ENCODE results near the gene GPRC5B.

GPRC5B gene, protein sequence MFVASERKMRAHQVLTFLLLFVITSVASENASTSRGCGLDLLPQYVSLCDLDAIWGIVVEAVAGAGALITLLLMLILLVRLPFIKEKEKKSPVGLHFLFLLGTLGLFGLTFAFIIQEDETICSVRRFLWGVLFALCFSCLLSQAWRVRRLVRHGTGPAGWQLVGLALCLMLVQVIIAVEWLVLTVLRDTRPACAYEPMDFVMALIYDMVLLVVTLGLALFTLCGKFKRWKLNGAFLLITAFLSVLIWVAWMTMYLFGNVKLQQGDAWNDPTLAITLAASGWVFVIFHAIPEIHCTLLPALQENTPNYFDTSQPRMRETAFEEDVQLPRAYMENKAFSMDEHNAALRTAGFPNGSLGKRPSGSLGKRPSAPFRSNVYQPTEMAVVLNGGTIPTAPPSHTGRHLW

DNA sequence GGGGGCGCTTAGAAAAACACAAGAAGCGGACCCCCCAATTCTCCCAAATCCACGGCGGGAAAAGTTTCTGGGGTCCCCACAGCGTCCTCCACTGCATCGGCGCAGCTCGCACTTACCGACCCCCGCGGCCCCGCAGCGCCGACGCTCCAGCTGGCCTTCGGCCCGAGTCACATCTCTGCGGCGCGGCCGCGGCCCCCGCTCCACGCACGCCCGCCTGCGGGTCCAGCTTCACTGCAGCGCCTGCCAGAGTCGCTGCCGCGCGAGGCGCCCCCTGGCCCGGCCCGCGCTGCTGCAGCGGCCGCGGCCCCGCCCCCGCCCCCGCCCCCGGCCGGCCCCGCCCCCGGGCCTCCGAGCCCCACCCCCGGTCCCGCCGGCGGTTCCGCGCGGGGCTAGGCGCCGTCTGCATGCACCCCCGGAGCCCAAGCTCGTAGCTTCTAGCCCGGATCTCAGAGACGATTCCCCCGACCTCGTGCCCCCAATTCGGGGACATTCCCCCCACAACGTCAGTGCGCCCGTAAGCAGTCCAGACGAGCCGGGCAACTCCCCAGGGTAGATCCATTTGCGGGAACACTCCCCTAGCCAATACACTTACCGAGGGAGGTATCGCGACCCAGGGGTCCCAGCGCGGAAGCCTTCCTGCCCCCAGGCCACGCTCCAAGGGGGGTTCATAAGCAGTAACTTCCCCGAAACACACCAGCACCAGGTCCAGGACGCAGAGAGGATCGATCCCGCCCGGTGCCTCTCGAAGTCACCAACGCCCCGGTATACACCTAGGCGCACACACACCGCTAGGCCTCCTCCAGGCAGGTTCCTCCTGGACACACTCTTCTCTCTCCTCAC, at the start of gene GPRC5B:
GPRC5B (minus strand) TSS at position 238 of the 840 bp plus-strand sequence. CDS start 12,003 bp downstream, outside the sequence.
- peak; percentile 38 to 41 for DNase-seq
- TF ChIP-seq POLR2A (IDR thresholded peaks at IDR 0.05; ENCODE audit: low read length), result no peak
- no peak for TF ChIP-seq GATA1 (IDR thresholded peaks at IDR 0.05; ENCODE audit: low read depth, low read length)

DNA sequence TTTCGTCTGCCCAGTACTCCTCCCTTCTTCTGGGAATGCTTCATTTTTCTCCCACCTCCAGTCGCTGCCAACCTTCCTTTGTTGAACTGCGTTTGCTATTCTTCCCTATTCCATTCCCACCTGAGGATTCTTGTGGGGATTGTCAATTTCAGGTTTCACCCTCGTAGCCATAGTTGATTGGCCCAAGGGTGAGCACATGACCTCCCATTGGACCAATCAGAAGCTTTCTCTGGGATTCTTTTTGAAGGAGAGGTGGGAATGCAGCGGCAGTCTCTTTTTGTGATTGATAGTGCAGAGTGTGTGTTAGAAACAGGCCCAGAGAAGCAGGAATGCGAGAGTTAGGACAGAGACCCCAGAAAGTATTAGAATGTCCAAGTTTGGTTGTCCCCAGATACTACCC, 49.1 kb upstream of the GPRC5B start:
- TF ChIP-seq GATA1 (IDR thresholded peaks at IDR 0.05; ENCODE audit: low read depth, low read length), result no peak
- TF ChIP-seq POLR2A (IDR thresholded peaks at IDR 0.05; ENCODE audit: low read length), result no peak

DNA sequence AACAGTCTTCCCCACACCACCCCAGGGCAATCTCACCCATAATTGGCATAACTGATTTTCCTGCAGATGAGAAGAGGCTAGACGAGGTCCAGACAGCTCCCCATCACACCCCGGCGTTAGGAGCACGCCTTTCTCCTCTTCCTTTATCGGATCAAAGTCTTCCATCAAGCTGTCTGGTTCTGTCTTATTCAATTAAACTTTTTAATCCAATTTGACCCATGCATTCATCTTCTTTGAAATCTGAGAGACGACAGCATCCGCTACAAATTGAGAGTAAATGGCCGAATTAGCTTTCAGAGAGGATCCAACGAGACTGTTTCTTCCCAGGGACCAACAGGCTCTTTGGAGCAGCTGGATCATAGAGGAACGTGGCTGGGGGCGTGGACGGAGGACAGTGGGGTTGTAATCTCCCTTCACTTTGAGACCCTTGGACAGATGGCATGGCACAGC, 44.4 kb upstream of the GPRC5B start:
- no peak for DNase-seq
- TF ChIP-seq POLR2A (IDR thresholded peaks at IDR 0.05; ENCODE audit: low read length) (no peak), GATA1 (IDR thresholded peaks at IDR 0.05; ENCODE audit: low read depth, low read length) (no peak)

More for the DNA sequence above, 49.1 kb upstream of the GPRC5B start:
- DNase-seq, result no peak

DNA sequence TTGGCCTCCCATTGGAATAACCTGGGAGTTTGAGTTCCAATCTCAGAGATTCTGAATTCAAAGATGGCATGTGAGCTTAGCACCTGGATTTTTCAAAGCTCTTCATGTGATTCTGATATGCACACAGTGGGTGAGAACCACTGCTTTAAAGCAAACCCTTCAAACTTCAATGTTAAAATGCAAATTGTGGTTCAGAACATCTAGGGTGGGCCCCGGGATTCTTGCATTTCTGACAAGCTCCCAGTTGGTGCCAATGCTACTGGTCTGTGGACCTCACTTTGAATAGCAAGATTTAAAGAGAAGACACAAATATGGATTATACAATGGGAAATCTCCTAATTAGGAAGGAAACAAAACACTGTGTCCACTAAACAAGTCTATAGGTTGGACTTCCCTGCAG, 43.8 kb upstream of the GPRC5B start:
- no peak for TF ChIP-seq POLR2A (IDR thresholded peaks at IDR 0.05; ENCODE audit: low read length)
- TF ChIP-seq GATA1 (IDR thresholded peaks at IDR 0.05; ENCODE audit: low read depth, low read length), result no peak
- DNase-seq, result no peak

DNA sequence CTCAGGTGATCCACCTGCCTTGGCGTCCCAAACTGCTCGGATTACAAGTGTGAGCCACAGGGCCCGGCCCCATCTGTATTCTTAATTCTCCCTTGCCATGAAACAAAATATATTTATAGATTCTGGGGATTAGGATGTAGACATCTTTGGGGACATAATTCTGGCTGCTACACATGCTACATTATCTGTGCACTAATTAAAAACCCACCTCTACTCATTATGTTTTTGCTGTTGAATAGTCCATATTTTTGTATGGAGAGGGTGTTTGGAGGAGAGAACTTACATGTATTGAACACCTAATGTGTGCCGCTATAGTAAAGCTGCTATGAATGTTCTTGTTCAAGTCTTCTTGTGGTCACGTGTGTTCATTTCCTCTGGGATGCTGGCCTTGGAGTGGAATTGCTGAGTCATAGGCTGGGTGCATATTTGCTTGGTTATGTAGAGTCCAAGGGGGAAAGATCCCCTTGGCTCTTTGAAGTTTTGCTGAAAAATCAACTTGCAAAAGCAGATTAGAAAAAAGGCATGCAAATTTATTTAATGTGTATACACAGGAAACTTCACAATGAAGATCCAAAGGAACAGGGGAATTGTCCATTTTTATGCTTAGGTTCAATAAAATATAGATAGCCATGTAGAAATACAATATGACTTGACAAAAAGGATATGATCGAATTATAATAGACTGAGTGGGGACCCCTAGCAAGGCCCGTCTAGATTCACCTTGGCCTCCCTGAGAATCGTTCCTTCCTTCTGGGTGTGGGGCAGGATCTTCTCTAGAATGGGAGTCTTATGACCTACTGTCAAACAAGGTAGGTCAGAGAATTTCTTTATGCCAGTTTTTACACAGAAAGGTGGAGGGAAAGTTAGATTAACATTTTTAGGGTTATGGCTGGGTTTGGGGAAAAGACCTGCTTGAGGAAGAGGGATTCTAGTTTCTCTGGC, 42.1 kb upstream of the GPRC5B start:
- TF ChIP-seq GATA1 (IDR thresholded peaks at IDR 0.05; ENCODE audit: low read depth, low read length) (no peak), POLR2A (IDR thresholded peaks at IDR 0.05; ENCODE audit: low read length) (no peak)
- DNase-seq, result no peak

DNA sequence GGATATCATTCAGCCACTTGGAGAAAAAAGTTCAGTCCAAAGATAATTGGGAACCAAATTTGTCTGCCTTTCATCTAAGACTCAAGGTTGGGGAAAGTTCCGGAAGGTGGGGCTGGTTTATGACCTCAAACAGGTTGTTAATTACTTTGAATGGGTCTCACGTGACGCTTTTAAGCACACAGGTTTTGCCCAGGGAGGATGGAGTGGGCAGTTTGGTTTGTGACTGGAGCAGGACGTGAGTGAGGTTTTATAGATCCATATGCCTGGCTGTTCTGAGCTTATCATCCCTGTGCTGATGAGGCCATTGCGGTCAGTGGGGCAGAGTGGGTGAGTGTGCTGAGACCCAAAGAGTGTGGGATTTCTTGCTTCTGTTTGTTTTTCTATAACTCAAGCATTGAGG, 38.7 kb upstream of the GPRC5B start:
- TF ChIP-seq GATA1 (IDR thresholded peaks at IDR 0.05; ENCODE audit: low read depth, low read length) (no peak), POLR2A (IDR thresholded peaks at IDR 0.05; ENCODE audit: low read length) (no peak)
- no peak for DNase-seq

DNA sequence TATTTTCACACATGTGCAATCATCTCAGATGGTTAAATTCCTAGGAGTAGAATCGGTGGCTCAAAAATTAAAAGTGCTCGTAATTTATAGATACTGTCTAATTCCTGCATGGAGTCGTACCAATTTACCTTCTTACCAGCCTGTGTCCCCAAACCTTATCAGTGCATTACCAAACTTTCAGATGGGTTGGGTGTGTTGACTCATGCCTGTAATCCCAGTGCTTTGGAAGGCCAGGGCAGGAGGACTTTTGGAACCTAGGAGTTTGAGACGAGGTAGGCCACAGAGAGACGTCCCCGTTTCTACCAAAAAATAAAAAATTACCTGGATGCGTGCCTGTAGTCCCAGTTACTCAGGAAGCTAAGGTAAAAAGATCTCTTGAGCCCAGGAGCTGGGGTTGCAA, 34.5 kb upstream of the GPRC5B start:
- TF ChIP-seq POLR2A (IDR thresholded peaks at IDR 0.05; ENCODE audit: low read length) (no peak), GATA1 (IDR thresholded peaks at IDR 0.05; ENCODE audit: low read depth, low read length) (no peak)
- DNase-seq, result no peak

DNA sequence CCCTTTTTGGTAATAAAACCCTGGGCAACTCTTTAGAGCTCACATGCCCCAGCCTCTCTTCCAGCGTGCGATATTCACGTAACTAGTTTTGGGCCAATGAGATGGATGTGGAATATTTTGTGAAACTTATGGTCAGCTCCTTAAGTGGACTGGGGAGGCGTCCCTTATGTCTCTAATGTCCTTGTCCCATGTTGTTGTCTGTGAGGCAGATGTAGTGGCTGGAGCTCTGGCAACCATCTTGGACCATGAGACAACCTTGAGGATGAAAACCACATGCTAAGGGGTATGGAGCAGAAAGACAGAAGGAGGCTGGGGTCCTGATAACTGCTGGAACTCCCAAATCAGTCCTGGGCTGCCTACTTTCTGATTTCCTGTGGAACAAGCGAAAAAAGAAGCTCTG, 31.4 kb upstream of the GPRC5B start:
- TF ChIP-seq POLR2A (IDR thresholded peaks at IDR 0.05; ENCODE audit: low read length), result no peak
- no peak for TF ChIP-seq GATA1 (IDR thresholded peaks at IDR 0.05; ENCODE audit: low read depth, low read length)
- DNase-seq, result no peak

DNA sequence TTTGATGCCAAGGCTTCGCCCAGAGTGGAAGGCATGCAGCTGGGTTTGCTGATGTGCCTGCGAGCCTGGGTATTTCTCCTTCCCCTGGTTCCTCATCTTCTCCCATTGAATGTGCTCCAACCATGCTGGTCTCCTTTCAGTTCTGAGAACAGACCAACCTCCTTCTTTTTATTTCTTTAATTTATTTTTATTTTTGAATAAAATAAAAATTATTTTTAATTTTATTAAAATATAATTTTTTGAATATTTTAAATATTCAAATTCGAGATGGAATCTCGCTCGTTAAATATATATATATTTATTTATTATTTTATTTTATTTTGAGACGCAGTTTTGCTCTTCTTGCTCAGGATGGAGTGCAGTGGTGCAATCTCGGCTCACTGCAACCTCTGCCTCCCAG, 30.2 kb upstream of the GPRC5B start:
- no peak for DNase-seq
- TF ChIP-seq GATA1 (IDR thresholded peaks at IDR 0.05; ENCODE audit: low read depth, low read length) (no peak), POLR2A (IDR thresholded peaks at IDR 0.05; ENCODE audit: low read length) (no peak)

DNA sequence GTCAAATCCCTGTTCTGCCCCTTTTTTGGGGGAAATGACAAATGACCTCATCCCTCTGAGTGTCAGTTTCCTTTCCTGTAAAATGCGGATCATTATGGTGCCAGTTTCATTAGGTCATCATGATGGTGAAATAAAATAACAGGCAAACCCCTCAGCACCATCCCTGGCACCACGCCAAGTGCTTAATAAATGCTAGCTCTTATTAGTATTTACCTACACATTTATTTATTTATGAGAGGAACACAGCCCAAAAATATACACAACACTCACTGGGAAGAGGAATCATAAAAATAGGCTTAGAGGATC, 28.6 kb upstream of the GPRC5B start:
- peak in 1 of 2 experiments; percentile 5 for DNase-seq
- TF ChIP-seq POLR2A (IDR thresholded peaks at IDR 0.05; ENCODE audit: low read length), result no peak
- no peak for TF ChIP-seq GATA1 (IDR thresholded peaks at IDR 0.05; ENCODE audit: low read depth, low read length)

DNA sequence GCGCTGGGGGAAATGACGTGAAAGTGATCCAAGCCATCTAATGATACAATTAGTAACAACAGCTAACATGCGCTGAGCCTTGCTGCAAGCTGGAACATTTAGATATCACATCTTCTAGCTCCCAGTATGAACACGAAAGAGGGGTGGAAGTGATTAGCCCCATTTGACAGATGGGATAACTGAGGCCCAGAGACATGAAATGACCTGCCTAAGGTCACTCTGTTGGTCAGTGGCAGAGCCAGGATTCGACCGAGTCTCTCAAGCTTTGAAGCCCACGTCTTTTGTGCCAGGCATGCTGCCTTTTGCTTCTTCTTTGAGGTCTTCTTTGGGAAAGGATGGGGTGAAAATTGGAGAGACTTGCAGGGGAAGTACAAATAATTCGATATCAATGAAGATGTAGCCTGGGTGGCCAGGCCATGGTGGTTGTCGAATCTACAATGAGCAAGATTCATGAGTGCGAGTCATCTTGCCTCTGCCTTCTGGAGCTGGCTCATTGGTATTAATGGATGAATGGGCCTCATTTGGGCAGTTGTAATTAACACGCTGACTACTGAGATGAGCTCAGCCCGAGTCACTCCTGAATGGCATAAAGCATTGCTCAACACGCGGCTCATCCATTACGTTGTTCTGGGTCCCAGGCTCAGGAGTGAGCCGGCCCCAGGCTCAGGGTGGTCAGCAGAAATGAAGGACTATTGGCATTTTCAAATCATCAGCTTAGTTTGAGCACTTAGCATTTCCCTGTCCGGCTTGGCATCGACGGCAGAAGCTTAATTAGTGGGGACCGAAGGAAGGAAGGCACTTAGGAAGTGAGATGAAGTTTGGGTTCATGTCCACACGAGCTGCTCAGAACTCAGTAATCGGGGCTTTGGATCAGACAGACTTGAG, 28.0 kb upstream of the GPRC5B start:
- DNase-seq, result no peak

DNA sequence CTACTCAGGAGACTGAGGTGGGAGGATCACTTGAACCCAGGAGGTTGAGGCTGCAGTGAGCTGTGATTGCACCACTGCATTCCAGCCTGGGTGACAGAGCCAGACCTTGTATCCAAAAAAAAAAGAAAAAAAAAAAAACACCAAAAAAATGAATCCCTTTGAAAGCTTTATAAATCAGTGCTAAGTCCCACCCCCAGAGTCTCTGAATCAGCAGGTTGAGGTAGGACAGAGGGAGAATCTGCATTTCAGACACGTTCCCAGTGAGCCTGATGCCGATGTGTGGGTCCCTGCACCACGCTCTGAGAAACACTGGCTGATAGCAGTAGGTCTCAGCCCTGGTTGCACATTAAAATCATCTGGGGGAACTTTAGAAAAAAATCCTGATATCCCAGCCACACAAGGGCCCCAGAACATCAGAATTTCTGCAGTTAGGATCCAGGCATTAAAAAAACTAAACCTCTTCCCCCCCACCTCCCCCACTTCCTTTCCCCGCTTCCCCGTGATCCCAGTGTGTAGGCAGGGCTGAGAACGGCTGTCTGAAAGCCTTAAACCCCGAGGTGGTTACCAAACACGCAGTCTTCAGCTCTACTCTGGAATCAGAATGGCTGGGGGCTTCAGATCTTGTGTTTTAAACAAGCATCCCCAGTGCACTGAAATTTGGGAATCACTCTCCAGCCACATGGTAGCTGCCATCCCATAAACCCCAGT, 27.3 kb upstream of the GPRC5B start:
- no peak for TF ChIP-seq GATA1 (IDR thresholded peaks at IDR 0.05; ENCODE audit: low read depth, low read length)
- no peak for TF ChIP-seq POLR2A (IDR thresholded peaks at IDR 0.05; ENCODE audit: low read length)
- no peak for DNase-seq

More for the DNA sequence above, 28.0 kb upstream of the GPRC5B start:
- TF ChIP-seq POLR2A (IDR thresholded peaks at IDR 0.05; ENCODE audit: low read length) (no peak), GATA1 (IDR thresholded peaks at IDR 0.05; ENCODE audit: low read depth, low read length) (no peak)
